GM12875 (cell line): ENCODE results near the gene VSTM2B.
"Not testable (repeated sequence)": the region's sequence is repeated elsewhere in the genome, so short reads cannot be mapped to it uniquely, and the experiment has no call there.

Experiments
- H3K4me3 ChIP-seq: one replicate; pipeline ENCODE4 v1.5.1; 2011; ENCODE audit warnings: low read depth, low read length, control low read depth
- TF ChIP-seq, protein P1 (sequence below): IDR thresholded peaks from 2 replicates; pipeline ENCODE4 v1.5.1; 2011; ENCODE audit warnings: low read depth, mild to moderate bottlenecking, control low read depth, inconsistent platforms, low read length, moderate library complexity, borderline replicate concordance; ENCODE audit not compliant: insufficient read depth

VSTM2B gene

DNA sequence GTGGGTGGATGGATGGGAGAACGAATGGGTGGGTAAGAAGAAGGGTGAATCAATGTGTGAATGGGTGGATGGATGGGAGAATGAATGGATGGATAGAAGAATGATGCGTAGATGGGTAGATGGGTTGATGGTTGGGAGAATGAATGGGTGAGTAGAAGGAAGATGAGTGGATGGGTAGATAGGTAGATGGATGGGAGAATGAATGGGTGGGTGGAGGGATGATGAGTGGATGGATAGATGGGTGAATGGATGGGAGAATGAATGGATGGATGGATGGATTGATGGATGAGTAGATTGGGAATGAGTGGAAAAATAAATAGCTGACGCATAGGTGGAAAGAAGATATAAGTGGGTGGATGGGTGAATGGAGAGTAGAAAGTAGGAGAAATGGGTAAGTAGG is 16.5 kb downstream of the VSTM2B start:
- TF ChIP-seq, protein P1, sequence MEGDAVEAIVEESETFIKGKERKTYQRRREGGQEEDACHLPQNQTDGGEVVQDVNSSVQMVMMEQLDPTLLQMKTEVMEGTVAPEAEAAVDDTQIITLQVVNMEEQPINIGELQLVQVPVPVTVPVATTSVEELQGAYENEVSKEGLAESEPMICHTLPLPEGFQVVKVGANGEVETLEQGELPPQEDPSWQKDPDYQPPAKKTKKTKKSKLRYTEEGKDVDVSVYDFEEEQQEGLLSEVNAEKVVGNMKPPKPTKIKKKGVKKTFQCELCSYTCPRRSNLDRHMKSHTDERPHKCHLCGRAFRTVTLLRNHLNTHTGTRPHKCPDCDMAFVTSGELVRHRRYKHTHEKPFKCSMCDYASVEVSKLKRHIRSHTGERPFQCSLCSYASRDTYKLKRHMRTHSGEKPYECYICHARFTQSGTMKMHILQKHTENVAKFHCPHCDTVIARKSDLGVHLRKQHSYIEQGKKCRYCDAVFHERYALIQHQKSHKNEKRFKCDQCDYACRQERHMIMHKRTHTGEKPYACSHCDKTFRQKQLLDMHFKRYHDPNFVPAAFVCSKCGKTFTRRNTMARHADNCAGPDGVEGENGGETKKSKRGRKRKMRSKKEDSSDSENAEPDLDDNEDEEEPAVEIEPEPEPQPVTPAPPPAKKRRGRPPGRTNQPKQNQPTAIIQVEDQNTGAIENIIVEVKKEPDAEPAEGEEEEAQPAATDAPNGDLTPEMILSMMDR: no peak
- no peak overlapping the region for H3K4me3 ChIP-seq

DNA sequence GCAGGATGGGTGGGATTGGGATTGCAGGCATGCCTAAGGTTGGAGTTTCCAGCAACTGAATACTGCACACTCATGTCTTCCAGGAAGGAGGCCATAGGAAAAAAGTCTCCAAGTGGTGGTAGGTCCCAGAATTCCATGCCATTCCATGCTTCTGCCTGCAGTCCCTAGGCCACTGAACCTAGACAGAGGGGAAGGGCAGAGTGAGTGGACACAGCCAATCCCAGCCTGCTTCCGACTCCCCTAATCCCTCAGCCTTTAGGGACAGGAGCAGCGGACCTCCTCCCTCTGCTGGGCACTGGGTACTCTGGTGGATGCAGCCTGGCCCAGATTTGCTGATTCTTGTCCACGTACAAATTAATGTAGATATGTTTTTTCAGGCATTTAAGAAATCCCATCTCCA is 17.0 kb downstream of the VSTM2B start:
- H3K4me3 ChIP-seq: no peak overlapping the region
- TF ChIP-seq, protein P1: no peak

DNA sequence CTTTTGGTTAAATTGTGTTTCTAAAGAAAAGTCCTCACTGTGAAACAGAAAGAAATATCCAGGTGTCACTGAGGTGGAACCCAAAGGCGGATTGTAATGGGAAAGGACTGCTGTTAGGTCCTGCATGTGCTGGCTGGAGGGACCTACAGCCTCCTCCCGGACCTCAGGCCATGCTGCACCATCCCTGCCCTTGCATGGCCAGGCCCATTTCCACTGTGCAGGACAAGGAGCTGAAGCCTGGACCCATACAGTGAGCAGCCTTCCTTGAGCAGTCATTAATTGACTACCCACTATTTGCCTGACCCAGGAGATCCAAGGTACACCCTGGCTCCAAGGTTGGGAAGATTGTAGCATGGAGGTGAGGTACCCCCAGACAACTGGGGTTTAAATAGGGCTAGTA is 17.6 kb downstream of the VSTM2B start:
- TF ChIP-seq, protein P1: no peak
- no peak overlapping the region for H3K4me3 ChIP-seq

DNA sequence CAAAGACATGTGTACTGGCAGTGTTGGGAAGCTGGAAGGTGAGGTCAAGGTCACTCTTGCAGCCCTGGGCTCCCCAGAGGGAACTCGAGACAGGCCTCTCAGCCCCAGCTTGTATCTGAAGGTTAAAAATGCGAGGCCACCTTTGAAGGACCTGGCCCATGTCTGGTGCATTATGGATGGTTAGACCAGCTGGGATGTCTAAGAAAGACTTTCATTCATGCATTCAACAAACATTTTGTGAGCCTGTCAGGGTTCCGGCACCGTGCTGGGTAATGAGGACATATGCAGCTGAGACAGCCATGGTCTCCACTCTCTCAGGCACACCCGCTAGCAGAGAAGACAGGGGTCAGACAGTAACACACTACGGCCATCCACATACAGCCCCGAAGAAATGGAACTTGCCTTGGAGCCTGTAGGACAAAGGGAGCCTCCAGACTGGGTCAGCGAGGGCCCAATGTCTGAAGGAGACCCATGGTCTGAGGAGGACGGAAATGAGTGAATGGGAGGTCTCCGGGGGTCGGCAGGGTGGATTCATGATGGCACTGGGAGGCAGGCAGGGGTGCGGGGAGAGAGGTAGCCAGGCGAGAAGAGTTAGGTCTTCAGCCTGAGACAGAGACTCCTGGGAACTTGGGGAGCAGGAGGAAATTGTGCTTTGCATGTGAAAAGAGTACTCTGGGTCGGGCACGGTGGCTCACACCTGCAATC is 19.0 kb downstream of the VSTM2B start:
- TF ChIP-seq, protein P1: no peak
- H3K4me3 ChIP-seq: no peak overlapping the region

DNA sequence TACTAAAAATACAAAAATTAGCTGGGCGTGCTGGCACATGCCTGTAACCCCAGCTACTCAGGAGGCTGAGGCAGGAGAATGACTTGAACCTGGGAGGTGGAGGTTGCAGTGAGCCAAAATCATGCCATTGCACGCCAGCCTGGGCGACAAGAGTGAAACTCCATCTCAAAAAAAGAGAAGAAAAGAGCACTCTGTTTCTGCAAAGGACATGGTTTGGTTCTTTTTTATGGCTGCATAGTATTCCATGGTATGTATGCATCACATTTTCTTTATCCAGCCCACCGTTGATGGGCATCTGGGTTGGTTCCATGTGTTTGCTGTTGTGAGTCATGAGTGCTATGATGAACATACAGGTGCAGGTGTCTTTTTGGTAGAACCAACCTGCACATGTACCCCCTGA is 19.7 kb downstream of the VSTM2B start:
- H3K4me3 ChIP-seq: not testable (repeated sequence)

DNA sequence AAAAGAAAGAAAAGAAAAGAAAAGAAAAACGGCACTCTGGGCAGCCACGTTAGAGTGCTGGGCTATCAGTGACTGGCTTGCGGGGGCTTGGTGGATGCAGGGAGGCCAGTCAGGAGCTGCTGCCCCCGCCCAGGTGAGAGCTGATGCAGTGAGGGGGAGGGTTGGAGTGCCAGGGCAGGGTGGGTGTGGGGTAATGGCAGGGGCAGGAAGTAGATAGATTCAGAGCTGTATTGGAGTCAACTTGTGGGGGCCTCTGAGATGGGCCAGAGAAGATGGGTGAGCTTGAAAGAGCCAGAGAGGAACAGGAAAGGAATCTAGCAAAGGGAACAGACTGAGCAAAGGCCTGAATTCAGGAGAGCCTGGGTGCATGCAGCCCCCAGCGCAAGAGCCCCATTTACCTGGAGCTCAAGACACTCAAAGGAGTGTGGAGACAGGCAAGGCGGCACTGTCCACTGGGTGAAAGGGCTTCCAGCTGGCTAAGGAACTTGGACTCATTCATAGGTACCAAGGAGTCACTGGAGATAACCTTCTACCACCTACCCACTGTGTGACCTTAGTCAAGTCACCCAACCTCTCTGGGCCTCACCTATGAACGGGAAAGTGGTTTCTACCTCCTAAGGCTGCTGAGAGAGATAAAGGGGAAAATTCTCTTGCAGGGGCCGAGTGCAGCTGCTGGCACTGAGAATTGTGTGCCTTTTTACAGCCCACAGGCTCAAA is 20.2 kb downstream of the VSTM2B start:
- no peak overlapping the region for H3K4me3 ChIP-seq
- TF ChIP-seq, protein P1: no peak

DNA sequence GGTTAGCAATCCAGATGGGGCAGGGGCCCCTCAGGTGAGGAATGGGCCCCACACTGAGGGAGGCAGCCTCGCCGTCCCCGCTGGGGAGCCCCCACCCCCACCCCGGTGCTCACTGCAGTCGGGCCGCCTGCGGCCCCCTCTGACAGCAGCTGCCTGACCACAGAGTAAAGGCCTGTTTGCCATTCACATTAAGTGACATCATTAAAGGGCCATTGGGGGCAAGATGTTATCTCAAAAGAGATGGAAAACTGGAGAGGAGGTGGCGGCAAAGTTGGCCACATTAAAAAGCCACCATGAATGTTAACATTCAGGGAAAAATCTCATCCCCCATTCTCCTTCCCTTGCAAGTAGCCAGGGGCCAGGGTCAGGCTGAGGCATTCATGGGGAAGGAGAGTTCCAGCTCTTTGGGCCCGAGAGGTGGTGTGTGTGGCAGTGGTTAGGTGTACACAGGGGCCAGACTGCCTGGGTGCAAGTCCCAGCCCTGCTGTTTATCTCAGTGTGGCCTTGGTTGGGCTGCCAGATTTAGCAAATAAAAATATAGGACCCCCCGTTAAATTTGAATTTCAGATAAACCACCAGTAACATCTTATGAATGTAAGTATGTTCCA is 20.9 kb downstream of the VSTM2B start:
- no peak overlapping the region for H3K4me3 ChIP-seq
- TF ChIP-seq, protein P1: no peak
